GM21576 (cell line): ENCODE results near the gene SCAMP4.
"Not testable (repeated sequence)": the region's sequence is repeated elsewhere in the genome, so short reads cannot be mapped to it uniquely, and the experiment has no call there.

Experiments
- ATAC-seq: cut with Tn5 transposase; IDR thresholded peaks from one replicate; pipeline ENCODE4 v1.9.1; 2021; ENCODE audit warnings: mild to moderate bottlenecking, moderate library complexity; ENCODE audit not compliant: unreplicated experiment

The SCAMP4 gene

DNA sequence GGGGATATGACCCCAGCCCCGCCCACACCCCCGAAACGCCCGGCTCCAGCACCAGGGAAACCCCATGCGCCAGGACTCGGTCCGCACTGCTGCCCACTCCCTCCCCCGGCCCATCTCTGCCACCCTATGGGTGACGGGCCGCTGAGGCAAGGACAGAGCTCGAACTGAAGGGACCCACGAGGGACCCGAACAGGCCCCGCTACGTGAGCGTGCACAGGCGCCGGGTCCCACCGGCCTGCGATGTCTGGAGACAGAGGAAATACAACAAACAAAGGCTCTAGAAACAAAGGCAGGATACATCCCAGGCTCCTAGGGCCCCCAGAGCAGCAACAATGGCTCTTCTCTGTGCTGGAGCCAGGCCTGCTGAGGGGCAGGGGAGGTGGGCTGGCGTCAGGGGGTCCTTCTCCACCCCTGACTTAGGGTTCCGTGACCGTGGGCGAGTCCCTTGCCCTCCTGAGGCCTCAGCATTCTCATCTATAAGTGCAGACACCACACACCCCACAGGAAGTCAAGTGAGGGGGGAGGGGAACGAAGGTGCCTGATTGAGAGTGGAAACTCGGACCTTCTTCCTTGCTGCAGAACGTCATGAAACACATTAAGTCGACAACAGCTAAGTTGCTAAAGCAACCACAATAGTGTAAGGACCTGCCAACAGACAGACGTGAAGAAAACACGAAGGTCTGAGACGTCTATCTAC lies 23.0 kb upstream of the SCAMP4 start:
- no peak for ATAC-seq

DNA sequence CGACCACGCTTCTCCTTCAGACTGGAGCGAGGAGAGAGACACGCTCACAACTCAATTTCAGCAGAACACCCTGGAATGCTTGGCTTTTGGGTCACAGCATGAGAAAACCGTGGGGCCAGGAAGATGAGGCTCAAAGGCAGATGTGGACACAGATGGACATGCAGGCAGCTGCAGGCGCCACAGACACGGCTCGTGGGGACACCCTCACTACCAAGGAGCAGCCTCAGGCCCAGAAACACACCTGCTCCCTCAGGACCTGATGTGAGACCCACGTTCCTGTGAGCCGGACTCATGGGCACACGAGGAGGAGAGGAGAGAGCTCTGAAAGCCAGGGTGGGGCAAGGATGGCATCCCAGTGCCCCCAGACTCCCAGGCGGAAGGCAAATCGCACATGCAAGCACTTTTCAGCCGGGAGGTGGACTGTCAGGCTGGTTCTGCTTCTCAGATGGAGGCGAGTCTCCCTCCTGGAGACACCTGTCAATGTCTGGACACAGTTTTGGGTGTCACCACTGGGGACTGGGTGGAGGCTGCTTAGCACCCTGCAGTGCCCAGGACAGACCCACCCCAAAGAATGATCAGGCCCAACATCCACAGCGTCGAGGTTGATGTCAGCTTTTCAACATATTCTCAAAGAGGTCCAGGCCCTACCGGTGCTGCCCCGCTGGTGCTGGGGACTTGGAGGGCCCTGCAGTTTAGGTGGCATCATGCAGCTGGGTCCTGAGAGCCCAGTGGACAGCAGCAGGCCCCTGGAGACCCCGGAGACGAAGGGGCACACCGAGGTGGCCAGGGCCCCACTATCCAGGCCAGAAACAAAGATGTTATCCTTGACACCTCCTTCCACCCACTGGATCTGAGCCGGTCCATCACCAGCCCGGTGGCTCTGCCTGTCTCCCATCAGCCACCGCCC lies 22.2 kb upstream of the SCAMP4 start:
- ATAC-seq: no peak

DNA sequence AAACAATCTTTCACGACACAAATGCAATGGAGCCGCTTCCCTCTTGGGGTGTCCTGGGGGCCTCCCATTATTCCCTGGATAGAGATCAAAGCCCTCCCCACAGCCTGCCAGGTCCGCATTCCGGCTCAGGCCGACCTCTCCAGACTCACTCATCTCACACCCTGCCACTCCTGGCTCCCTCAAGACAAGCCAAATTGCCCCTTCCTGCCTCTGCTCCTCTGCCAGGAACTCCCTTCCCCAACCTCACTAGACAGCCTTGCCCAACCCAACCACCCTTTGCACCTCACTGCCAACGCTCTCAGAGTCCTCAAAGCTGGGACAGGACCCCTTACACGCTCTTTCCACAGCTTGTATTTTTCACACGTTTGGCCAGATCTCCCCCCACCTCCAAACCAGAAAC lies 21.4 kb upstream of the SCAMP4 start:
- no peak for ATAC-seq

DNA sequence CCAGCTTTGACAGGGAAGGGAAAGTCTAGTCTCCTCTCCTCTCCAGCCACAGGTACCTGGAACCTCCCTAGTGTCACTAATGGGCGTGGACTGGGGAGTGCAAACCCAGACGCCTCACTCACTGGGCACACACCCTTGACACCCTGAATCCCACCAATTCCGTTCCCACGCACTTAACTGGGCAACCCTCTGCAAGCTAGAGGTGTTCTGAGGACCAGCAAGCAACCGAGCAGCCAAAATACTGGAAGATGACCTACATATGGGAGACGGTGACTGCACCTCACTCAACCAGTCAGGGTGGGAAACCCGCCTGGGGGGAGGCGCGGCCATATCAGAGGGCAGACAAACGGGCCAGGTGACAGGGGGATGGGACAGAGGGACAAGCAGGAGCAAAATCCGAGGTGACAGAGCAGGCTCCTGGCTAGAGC lies 20.9 kb upstream of the SCAMP4 start:
- no peak for ATAC-seq

- ATAC-seq: no peak
Observed at GRCh38 chr19:1884719-1885334, 20.4 kb upstream of the SCAMP4 start.

DNA sequence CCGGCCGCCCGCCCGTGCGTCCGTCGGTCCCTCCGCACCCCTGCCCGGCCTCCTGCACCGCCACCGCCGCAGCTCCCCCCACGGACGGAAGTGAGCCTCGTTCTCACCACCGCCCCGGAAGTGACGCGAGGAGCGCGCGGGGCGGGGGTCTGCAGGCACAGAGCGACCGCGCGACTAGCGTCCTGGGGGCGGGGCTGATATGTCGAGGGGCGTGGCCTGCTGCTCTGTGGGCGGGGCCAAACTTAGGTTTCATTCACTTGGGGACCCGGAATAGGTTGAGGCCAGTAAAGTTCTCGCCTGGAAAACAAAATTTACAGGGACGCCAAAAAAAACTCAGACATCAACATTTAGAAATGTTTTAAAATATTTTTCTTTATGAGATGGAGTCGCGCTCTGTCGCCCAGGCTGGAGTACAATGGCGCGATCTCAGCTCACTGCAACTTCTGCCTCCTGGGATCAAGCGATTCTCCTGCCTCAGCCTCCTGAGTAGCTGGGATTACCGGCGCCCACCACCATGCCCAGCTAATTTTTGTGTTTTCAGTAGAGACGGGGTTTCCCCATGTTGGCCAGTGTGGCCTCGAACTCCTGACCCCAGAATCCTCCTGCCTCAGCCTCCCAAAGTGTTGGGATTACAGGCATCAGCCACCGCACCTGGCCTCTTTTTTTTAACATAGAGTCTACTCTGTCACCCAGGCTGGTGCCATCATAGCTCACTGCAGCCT lies 19.6 kb upstream of the SCAMP4 start, which contains the start of gene ABHD17A:
ABHD17A (minus strand) TSS at position 99 of the 722 bp plus-strand sequence. CDS start 3,930 bp downstream, outside the sequence.
- ATAC-seq: peak; percentile 64

DNA sequence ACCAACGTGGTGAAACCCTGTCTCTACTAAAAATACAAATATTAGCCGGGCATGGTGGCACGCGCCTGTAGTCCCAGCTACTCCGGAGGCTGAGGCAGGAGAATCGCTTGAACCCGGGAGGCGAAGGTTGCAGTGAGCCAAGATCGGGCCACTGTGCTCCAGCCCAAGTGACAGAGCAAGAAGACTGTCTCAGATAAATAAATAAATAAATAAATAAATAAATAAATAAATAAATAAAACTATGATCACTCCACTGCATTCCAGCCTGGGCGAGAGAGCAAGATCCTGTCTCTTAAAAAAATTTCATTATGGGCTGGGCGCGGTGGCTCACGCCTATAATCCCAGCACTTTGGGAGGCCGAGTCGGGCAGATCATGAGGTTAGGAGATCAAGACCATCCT lies 18.8 kb upstream of the SCAMP4 start:
- not testable (repeated sequence) for ATAC-seq

GRCh38 chr19:1888385-1888784 lies 16.8 kb upstream of the SCAMP4 start:
- ATAC-seq: no peak

DNA sequence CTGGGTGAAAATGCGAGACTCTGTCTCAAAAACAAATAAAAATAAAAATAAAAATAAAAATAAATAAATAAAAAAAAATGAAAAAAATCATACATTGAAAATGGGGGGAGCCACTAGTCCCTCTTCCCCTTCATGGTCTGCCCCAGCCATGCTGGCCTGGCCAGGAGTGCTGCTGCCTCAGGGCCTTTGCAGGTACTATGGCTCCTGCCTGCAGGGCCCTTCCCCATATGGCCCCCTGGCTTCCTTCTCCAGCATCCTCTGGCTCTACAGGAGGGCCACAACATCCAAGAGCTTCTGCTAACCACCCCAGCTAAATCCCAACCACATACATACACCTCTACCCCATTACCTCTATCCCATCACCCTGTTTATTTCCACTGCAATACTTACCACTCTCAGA lies 15.3 kb upstream of the SCAMP4 start:
- no peak for ATAC-seq

DNA sequence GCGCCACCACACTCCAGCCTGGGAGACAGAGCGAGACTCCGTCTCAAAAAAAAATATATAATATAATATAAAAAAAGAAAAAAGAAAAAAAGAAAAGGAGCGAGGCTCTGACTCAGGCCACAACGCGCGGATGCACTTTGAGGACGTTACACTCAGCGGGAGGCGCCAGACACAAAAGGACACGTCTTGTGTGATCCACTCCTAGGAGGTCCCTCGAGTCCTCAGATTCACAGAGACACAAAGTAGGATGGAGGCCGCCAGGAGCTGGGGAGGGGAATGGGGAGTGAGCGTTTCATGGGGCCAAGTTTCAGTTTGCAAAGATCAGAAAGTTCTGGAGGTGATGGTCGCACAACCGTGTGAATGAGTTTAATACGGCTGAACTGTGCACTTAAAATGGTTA lies 11.4 kb upstream of the SCAMP4 start:
- no peak for ATAC-seq

DNA sequence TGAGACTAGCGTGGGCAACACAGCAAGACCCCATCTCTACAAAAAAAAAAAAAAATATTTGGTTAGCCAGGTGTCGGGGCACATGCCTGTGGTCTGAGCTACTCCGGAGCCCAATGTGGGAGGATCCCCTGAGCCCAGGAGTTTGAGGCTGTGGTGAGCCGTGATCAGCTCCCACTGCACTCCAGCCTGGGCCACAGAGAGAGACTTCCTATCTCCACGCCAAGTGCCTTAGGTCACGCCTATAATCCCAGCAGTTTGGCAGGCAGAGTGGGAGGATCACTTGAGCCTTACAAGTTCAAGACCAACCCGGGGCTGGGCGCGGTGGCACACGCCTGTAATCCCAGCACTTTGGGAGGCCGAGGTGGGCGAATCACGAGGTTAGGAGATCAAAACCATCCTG lies 8.7 kb upstream of the SCAMP4 start:
- no peak for ATAC-seq

GRCh38 chr19:1901940-1902404 lies 3.2 kb upstream of the SCAMP4 start:
- ATAC-seq: no peak

DNA sequence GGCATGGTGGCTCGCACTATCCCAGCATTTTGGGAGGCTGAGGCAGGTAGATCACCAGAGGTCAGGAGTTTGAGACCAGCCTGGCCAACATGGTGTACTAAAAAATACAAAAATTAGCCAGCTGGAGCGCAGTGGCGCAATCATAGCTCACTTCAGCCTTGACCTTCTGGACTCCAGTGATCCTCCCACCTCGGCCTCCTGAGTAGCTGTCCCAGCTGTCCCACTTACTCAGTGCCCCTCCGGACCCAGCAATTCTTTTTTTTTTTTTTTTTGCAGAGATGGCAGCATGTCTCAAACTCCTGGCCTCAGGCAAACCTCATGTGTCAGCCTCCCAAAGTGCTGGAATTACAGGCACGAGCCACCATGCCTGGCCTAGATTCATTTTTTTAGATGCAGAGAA lies 2.3 kb upstream of the SCAMP4 start:
- ATAC-seq: no peak

DNA sequence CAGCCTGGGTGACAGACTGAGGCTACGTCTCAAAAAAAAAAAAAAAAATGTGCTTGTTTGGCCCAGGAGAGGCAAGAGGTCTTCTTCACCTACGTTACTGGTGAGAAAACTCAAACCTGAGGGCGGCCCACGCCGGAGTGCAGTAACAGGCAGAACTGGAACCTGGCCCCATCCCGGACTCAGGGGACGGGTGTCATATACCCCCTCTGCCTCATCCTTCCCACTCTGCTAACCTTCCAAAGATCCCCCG lies 414 bp upstream of the SCAMP4 start:
- ATAC-seq: peak; percentile 9

- no peak for ATAC-seq
Observed at GRCh38 chr19:1905863-1906375, 720 bp downstream of the SCAMP4 start.

GRCh38 chr19:1906985-1907562 lies 1.9 kb downstream of the SCAMP4 start:
- ATAC-seq: no peak

DNA sequence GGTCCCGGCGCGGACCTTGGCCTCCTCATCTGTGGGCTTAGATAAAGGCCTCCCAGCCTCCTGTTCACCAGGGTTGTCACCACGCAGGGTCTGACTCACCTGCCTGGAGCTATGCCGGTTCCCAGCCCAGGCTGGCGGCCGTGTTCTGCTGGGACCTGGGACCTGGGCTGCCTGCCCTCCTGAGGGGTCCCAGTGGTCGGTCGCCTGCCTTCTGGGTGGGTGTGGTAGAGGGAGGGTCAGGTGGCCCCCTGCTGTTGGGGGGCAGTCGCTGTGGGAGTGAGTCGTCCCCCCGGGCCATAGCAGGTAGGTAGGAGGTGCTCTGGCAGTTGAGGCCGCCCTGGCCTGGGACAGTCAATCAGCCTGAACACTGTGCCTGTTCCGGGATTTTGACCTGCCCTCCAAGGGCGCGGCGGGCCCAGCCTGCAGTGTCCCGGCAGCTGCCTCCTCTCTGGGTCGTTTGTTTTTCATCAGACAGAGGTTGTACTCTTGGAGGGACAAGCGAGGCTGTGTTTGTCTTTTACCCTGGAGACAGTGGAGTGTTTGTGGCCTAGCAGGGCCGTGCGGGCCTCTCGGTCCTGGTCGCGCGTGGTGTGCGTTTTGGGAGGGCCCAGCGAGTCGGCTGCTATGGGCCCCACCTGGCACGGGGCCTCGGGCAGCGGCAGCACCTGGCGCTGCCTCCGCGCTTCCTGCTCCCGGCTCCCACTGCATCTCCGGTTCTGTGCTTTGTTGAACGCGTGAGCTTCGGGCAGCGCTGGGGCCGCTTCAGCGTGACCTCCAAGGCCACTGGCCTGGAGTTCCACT lies 2.6 kb downstream of the SCAMP4 start:
- no peak for ATAC-seq

- ATAC-seq: no peak
Observed at GRCh38 chr19:1908364-1908678, 3.1 kb downstream of the SCAMP4 start.

GRCh38 chr19:1909761-1910080 lies 4.5 kb downstream of the SCAMP4 start:
- ATAC-seq: no peak

DNA sequence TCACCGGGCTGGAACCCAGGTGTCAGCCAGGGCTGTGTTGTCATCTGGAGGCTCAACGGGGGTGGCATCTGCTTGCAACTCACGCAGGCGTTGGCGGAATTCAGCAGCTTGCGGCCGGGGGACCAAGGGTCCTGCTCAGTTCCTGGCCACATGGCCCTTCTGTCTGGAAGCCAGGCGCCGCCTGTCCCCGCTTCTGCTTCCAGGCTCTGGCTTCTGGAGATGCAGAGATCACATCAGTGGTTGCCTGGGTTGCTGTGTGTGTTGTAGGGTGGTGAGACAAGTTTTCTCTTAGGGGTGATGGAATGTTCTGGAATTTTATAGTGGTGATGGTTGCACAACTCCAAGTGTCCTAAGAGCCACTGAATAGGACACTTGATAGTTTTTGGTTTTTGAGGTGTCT lies 5.0 kb downstream of the SCAMP4 start:
- ATAC-seq: no peak
